HG02588 (cell line): ENCODE data around the gene DRC7.

ENCODE experiments used
- ATAC-seq: cut with Tn5 transposase; IDR thresholded peaks from one replicate; pipeline ENCODE4 v1.9.1; 2021; ENCODE audit warnings: mild to moderate bottlenecking, moderate library complexity; ENCODE audit not compliant: unreplicated experiment

Gene DRC7

DNA sequence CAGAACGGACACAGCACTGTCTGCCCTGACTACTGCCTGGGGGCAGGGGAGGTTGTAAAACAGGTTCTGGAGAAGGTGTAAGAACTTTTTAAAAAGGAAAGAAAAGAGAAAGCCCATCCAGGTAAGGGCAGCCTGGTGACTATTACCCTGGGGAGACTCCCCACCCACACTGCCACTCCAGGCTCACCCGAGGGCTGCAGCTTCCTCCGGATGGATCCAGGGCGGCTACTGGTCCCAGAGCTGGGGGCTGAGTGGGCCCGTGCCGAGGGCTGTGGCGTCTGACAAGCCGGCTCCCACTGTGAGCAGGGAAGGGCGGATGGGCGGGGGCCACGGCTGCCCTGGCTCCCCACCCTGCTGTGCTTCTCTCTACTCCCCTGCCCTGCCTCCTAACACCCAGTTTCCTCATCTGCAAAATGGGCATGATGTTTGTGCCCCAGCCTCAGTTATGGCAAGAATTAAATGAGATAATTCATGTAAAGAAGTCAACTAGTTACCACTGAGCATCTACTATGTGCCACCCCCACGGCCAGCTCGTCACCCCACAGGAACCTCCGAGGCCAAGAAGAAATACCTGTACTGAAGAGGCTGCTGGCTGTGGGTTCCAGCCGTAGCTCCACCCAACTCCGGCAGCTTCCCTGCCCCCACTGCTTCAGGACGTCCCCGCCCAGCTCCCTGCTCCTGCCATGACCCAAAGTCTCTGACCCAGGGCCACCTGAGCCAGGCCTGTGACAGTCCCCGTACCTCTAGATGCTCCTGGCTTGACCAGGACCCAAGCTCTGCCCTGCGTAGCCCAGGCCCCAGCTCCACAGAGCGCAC, 65.1 kb downstream of the DRC7 start:
- ATAC-seq: no peak

DNA sequence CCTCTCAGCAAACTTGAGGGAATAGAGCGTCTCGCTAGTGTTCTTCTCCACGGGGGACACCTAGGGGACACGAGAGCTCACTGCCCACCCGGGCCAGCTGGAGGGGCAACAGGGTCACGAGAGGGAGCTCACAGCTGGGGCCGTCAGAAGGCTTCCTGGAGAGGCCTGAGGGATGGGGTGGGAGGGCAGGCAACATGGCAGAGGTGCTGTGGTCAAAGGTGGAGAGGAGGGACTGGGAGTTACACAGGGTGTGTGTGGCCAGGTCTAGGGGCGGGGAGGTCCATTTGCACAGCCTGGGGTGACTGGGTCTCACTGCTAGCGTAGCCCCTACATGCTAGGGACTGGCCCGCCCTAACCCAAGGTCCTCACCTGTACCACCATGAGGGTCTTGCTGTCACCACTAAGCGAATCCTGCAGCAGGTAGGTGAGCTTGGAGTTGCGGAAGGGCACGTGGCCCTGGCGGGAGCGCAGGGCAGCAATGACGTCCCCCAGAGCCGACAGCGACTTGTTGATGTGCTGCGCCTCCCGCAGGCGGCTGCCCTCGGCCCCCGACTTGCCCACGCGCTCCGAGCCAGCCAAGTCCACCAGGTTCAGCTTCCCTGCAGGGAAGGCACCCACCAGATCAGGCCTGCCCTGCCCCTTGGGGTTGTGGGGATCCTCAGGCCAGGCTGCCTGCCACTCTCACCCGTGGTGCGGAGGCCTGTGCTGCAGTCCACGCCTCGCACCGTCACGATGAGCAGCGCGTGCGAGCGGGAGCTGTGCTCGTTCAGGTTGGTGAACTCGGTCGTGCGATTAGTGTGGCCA, 66.0 kb downstream of the DRC7 start:
- no peak for ATAC-seq

DNA sequence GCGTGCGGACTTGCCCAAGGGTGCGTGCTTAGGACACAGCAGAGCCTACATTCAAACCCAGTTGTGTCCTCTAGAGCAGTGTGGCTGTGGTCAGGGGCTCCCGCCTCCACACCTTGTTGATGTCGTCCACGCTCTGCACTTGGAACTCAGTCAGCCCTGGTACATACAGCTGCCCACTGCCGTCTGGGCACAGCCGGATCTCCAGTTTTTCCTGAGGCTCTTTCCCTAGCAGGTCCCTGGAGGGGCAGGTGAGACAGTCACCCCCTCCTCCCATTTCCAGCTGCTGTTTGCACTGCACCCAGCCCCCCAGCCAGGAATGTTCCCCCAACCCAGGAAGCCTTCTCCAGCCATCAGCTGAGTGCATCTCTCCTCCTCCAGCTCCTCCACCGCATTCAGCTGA, 66.7 kb downstream of the DRC7 start:
- no peak for ATAC-seq

GRCh38 chr16:57761957-57762356, 67.4 kb downstream of the DRC7 start:
- ATAC-seq: no peak

- no peak for ATAC-seq
Measured at GRCh38 chr16:57762365-57763040, 67.9 kb downstream of the DRC7 start.

DNA sequence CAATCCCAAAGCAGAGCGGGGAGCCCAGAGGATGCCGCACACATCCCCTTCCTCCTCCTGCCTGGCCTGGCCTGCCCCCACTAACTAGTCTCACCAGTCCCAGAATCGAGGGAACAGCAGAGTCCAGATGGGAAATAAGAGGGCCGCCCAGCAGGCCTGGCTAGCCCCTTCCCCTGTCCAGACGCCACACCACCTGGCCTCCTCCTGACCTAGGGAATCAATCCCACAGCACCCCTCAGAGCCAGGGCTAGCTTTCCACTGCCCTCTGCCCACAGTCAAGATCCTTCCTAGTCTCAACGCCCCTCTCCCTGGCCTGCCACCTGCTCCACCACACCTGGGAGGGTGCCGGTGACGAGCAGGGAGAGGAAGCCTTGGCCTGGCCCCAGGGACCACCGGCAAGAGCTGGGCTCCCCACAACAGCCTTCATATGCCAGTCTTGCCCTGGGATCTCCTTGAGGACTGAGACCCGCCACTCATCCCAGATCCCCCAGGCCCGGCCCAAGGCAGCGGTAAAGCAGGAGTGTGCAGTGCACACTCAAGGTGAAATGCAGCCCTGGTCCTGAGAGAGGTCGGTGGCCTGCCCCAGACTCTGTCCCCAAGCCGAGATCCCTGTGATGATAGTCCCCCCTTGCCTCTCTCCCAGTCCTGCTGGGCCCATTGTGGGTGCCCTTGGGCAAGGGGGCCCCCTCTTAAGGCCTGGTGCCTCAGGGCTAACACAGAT, 68.8 kb downstream of the DRC7 start:
- no peak for ATAC-seq

- ATAC-seq: no peak
Measured at GRCh38 chr16:57764006-57764340, 69.4 kb downstream of the DRC7 start.

GRCh38 chr16:57764341-57765159, 69.9 kb downstream of the DRC7 start:
- no peak for ATAC-seq

DNA sequence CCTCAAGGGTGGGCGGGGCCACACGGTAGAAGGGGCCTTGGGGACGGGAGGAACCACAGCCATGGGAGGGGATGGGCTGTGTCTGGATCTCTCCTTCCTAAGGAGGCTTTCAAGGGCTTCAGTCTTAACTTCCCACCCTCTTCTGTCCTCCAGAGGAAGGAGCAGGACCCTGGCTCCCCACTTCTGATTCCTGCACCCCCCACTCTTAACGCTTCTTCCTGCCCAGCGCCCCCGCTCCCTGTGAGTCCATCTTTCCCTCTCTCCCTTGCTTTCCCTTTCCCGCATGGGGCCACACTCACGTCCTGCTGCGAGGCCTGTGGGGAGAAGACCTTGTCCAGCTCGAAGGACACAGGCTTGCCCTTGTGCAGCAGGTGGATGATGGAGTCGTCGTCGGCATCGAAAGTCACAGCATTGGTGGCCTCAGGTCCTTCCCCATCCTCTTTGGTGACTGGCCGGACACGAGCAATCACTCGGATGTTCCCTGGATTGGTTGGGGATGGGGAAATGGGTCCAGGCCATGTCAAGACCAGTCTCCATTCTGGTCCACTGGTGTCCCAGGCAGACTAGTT, 70.6 kb downstream of the DRC7 start:
- ATAC-seq: no peak

- no peak for ATAC-seq
Measured at GRCh38 chr16:57766714-57767348, 72.2 kb downstream of the DRC7 start.

DNA sequence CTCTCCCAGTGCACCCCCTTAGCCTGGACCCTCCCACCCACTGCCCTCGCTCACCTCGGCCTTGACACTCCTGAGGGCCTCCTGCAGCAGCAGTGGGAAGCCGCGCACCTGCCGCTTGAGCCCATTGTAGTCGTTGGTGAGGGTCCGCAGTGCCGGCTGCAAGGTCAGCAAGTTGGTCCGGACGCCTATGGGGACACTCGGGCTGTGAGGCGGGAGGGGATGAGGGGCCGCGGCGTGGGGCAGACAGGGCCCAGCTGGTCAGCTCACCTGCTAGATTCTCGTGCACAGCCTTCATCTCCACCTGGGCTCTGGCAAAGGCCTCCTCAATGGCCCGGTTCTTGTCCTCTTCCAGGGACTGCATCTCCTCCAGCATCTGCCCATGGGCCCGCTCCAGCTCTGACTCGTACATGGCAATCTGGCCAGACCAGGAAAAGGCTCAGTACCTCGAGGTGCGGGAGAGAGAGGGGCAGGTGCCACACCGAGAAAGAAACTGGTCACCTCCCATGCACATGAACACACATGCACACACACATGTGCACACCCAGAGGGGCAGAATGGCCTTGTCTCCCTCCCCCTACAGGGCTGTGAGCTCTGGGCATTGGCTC, 75.0 kb downstream of the DRC7 start:
- ATAC-seq: no peak

DNA sequence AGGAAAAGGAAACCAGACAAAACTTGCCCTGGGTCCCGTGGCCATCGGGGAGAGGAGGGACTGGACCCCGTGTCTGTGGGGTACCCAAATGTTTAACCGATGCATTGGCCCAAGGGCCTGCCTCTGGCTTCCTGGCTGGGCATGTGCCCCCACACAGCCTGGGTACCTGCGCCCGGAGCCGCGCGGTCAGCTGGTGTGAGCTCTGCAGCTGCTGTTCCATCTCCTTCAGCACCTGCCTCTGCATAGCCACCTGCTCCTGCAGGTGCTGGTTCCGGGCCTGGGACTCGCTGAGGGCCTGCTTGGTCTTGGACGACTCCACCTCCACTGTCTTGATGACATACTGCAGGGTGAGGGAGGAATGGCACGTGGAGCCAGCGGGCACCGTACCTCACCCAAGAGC, 75.8 kb downstream of the DRC7 start:
- ATAC-seq: no peak

DNA sequence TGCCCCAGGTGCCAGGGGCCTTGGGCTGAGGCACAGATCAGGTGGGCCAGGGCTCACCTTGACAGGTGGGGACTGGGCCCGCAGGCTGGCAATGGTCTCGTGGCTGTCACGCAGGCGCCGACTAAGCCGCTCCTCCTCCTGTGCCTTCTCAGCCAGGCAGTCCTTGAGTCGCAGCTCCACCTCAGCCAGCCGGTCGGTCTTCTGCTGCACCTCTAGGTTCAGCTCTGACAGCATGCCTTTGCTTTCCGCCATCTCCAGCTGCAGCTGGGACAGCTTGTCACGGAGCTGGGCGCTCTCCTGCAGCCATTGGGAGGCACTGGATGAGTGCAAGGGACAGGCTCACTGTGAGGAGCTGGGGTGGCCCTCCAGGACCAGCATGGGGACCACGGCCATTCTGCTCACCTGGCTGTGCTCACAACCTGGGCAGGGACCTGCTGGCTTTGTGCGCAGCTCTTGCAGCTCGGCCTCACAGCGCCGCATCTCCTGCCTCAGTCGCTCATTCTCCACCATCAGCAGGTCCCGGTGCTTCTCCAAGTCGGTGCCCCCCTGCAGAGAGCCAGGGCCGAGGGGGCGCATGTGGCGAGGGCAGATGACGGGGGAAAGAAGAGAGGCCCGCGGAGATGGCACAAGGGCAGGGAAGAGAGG, 76.7 kb downstream of the DRC7 start:
- no peak for ATAC-seq

GRCh38 chr16:57773019-57773418, 78.4 kb downstream of the DRC7 start:
- no peak for ATAC-seq

DNA sequence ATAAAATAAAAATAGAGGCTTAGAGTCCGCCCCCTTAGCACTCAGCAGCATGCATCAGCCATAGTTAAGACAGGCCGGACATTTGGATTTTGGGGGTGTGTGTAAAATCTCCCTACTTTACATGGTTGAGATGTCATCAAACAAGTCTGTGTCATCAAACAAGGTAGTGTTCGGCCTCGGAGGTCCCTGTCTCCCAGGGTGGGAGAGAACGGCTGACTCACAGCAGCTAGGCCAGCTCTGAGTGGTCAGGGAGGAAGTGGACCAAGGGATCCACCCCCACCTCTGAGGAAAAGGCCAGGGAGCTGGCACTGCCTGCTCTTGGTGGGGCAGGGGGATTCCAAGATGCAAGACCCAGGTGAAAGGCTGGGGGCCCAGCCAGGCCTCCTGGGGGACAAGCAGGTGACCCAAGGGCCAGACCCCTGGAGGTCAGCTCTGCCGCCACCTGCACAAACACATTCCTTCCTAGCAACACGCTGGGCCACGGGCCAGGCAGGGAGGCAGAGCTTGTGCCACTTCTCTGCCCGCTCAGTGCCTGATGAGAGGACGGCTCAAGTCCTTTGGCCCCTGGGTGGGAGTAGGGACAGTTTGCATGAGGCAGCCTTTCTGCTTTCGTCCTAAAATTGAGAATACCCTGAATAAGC, 79.2 kb downstream of the DRC7 start:
- ATAC-seq: no peak

DNA sequence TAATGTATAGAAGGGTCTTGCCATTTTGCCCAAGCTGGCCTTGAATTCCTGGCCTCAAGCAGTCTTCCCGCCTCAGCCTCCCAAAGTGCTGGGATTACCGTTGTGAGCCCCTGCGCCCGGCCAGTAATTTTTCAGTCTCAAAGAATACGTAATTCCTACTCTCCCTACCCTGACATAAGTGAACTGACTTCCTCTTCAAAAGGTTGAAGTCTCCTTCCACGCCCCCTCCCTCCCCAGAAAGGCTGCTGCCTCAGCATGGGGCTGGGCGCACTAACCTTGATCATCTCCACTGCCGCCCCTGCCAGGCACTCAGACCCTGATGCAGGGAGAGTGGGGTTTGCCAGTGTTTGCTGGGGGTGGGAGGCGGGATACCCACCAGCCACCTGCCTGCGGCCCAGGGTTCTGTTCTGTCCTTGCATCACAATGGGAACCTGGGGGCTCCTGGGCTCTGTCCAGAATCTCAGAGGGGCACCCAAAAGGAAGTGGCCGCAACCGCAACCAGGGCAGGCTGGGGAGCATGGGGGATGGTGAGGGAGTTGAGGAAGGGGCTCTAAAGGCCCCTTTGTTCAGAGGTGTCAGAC, 80.2 kb downstream of the DRC7 start:
- no peak for ATAC-seq

DNA sequence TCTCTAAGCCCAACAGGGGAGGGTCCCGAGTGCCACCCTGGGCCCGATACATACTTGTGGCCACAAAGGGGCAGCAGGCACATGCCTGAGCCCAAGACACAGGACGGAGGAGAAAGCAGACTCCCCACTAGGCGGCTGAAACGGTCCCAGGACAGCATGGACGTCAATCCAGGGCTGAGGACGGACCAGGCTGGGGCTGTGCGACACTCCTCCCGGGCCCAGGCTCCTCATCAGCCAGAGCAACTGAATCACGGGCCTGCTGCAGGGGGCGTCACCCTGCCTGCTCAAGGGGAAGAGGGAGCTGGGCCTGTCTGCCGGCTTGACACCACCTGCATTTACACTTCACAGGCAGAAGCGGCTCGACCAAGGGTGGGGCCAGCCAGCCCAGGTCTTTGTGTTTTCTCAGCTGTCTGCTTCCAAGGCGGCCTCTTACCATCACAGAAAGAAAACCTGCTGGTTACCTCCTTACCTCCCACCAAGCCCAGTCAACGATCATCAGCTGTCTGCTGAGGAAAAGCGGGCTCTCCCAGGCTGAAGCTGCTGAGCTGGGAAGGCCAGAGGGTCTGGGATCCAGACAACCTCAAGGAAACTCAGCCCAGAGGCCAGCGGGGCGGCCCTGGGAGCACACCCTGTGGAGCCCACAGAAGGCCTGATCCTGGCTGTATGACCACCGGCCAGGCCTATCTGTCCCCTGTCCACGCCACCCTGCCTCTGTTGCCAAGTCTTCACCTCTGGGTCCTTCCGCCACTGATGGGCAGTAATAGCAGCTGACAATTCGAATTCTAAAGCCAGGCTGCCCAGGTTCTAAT, 81.3 kb downstream of the DRC7 start:
- no peak for ATAC-seq
